Caco-2 (cell line): ENCODE measurements around the gene HOXC12. TPM values are rescaled to one million over a fixed set of nuclear protein-coding genes. Genes with fewer than 3 reads are reported as not detected.

Experiments used
- BruUV-seq: library from RNA; stranded (reverse); fragments of 400-500 nt; replicated peaks from 2 replicates; lab custom pipeline; 2021; lab: Mats Ljungman, UMichigan
- CTCF ChIA-PET: fragments of 300-600 bp; sonication (Branson Sonifier 250); formaldehyde crosslinking; loops from one replicate; lab custom pipeline; 2022; ENCODE audit warnings: antibody characterized with exemption; lab: Charles Lee
- POLR2A ChIA-PET: fragments of 300-600 bp; sonication (Branson Sonifier 250); formaldehyde crosslinking; loops from one replicate; lab custom pipeline; 2022; ENCODE audit warnings: antibody characterized with exemption; lab: Charles Lee
- DNase-seq, 2 experiments: peaks; one replicate each; pipeline versions ENCODE4 v3.0.0 to v3.0.0-alpha.2; 2020 to 2022
- H3K27me3 ChIP-seq: replicated peaks from 2 replicates; pipeline ENCODE4 v1.6.0; 2011; ENCODE audit warnings: low read length; ENCODE audit not compliant: control insufficient read depth, insufficient read depth
- H3K36me3 ChIP-seq: 2 replicates; pipeline ENCODE4 v1.5.1; 2011; ENCODE audit warnings: low read length; ENCODE audit not compliant: control insufficient read depth, insufficient read depth
- H3K4me1 ChIP-seq: fragments of 250-450 bp; sonication (Bioruptor Pico); 2 replicates; pipeline ENCODE4 v1.5.1; 2020; ENCODE audit warnings: mild to moderate bottlenecking
- H3K4me3 ChIP-seq: 2 replicates; pipeline ENCODE4 v1.5.1; 2011; ENCODE audit warnings: low read depth, mild to moderate bottlenecking, control low read depth, low read length
- H3K9me3 ChIP-seq: fragments of 250-450 bp; sonication (Bioruptor Pico); 2 replicates; pipeline ENCODE4 v1.5.1; 2020; ENCODE audit warnings: mild to moderate bottlenecking, moderate library complexity
- H3K27ac Mint-ChIP-seq: one replicate; pipeline ENCODE4 v1.8.0; 2022; ENCODE audit warnings: mixed read lengths; ENCODE audit not compliant: unreplicated experiment
- H3K27me3 Mint-ChIP-seq: one replicate; pipeline ENCODE4 v1.8.0; 2022; ENCODE audit warnings: mixed read lengths; ENCODE audit not compliant: insufficient read depth, unreplicated experiment
- H3K36me3 Mint-ChIP-seq: one replicate; pipeline ENCODE4 v1.8.0; 2022; ENCODE audit warnings: mild to moderate bottlenecking, mixed read lengths; ENCODE audit not compliant: insufficient read depth, unreplicated experiment
- H3K4me1 Mint-ChIP-seq: one replicate; pipeline ENCODE4 v1.8.0; 2022; ENCODE audit warnings: low read depth, mixed read lengths; ENCODE audit not compliant: unreplicated experiment
- H3K4me3 Mint-ChIP-seq: one replicate; pipeline ENCODE4 v1.8.0; 2022; ENCODE audit warnings: mild to moderate bottlenecking, moderate library complexity, mixed read lengths; ENCODE audit not compliant: unreplicated experiment
- H3K9me3 Mint-ChIP-seq: one replicate; pipeline ENCODE4 v1.8.0; 2022; ENCODE audit warnings: mixed read lengths; ENCODE audit not compliant: unreplicated experiment
- CTCF ChIP-seq, 2 experiments: fragments of 200-600 bp in 1 of 2; IDR thresholded peaks; 1 replicate in 1 of 2; 2 replicates in 1 of 2; pipeline versions ENCODE4 v1.5.1 to v1.8.0; 2011 to 2022; ENCODE audit warnings: antibody characterized with exemption in 1 of 2, control low read depth in 1 of 2, inconsistent platforms in 1 of 2, low read depth in 1 of 2, low read length in 1 of 2, mild to moderate bottlenecking in 1 of 2, moderate library complexity in 1 of 2; ENCODE audit not compliant: insufficient read depth in 1 of 2, severe bottlenecking in 1 of 2, unreplicated experiment in 1 of 2
- intact Hi-C: fragments of 100-400 bp; cut with micrococcal nuclease; formaldehyde crosslinking; loops from one replicate; pipeline ENCODE4 v1.10.0; 2022; ENCODE audit not compliant: unreplicated experiment
- total RNA-seq: library from RNA; stranded (reverse); gene quantifications from 2 replicates; pipeline ENCODE4 v1.2.3, GENCODE V29; 2022

HOXC12 gene
- total RNA-seq, 1 experiment from 2014 or later, result 10.3 TPM

GRCh38 chr12:53986686-53987483, 32.2 kb downstream of the HOXC12 start:
- no peak overlapping the region for H3K4me3 Mint-ChIP-seq

DNA sequence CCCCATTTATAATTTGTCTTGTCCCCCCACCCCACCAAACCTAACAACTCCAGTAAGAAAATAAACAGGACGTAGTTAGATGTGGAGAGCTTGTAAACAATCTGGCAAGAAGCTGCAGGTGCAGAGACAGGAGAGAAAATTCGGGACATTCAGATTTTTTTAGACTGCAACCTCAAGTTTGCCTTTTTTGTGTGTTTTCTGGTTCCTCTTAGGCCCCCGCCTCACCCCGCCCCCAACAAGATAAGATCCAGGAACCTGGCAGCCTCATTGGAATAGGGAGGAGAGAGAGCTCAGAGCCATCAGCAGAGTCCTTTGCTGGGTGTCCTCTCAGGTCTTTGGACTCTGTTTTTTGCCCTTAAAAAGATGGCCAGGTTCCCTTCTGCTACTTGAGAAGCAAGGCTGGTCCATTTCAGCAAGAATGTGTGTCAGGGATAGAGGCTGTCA, 33.1 kb downstream of the HOXC12 start:
- intact Hi-C loops, result loop anchor here (2.0 kb wide), 1 partner anchor 221 kb away; no protein-coding TSS in a partner anchor
- Mint-ChIP-seq H3K27me3 (no peaks in the 10 kb centered on the region), H3K36me3 (peaks cover 9% of the 10 kb centered on the region), H3K4me1 (peaks cover 28% of the 10 kb centered on the region), H3K27ac (no peak overlapping the region), H3K4me3 (no peak overlapping the region), H3K9me3 (no peaks in the 10 kb centered on the region)
- H3K27me3 ChIP-seq, result no peaks in the 10 kb centered on the region
- H3K36me3 ChIP-seq, result no peaks in the 10 kb centered on the region
- DNase-seq, result no peak
- BruUV-seq, result no TSS peak
- H3K9me3 ChIP-seq, result no peaks in the 10 kb centered on the region
- CTCF ChIA-PET, result interaction anchor here (0.5 to 1.9 kb wide), 15 partner anchors 9 to 1694 kb away, joined by 3 to 8 read pairs (median 4); partner anchors contain the start of gene HOXC8
- peaks cover 42% of the 10 kb centered on the region for H3K4me1 ChIP-seq
- no peak for TF ChIP-seq CTCF (IDR thresholded peaks at IDR 0.05; ENCODE audit: insufficient read depth in 1 of 2, low read depth in 1 of 2, low read length in 1 of 2, severe bottlenecking in 1 of 2, unreplicated experiment in 1 of 2)
- no peak overlapping the region for H3K4me3 ChIP-seq
- POLR2A ChIA-PET, result interaction anchor here (0.6 kb wide), 1 partner anchor 186 kb away, joined by 8 read pairs; no protein-coding TSS in a partner anchor

More at GRCh38 chr12:53986686-53987483, 32.2 kb downstream of the HOXC12 start:
- H3K27me3 ChIP-seq, result no peaks in the 10 kb centered on the region
- peaks cover 28% of the 10 kb centered on the region for H3K4me1 Mint-ChIP-seq
- no peak overlapping the region for H3K27ac Mint-ChIP-seq
- H3K27me3 Mint-ChIP-seq, result no peaks in the 10 kb centered on the region
- CTCF ChIA-PET, result interaction anchor here (1.2 to 2.4 kb wide), 4 partner anchors 10 to 221 kb away, joined by 4 to 15 read pairs (median 8); partner anchors contain the start of gene HOXC13
- intact Hi-C loops, result no loop called here
- no peak for DNase-seq
- peaks cover 9% of the 10 kb centered on the region for H3K36me3 Mint-ChIP-seq
- H3K36me3 ChIP-seq, result no peaks in the 10 kb centered on the region; the same call in 1 of the 2 replicates
- H3K9me3 Mint-ChIP-seq, result no peaks in the 10 kb centered on the region
- POLR2A ChIA-PET, result no interaction called here
- no peaks in the 10 kb centered on the region for H3K9me3 ChIP-seq
- H3K4me3 ChIP-seq, result no peak overlapping the region
- H3K4me1 ChIP-seq, result peaks cover 42% of the 10 kb centered on the region
- no peak for TF ChIP-seq CTCF (IDR thresholded peaks at IDR 0.05; ENCODE audit: insufficient read depth in 1 of 2, low read depth in 1 of 2, low read length in 1 of 2, severe bottlenecking in 1 of 2, unreplicated experiment in 1 of 2)
- no TSS peak for BruUV-seq

DNA sequence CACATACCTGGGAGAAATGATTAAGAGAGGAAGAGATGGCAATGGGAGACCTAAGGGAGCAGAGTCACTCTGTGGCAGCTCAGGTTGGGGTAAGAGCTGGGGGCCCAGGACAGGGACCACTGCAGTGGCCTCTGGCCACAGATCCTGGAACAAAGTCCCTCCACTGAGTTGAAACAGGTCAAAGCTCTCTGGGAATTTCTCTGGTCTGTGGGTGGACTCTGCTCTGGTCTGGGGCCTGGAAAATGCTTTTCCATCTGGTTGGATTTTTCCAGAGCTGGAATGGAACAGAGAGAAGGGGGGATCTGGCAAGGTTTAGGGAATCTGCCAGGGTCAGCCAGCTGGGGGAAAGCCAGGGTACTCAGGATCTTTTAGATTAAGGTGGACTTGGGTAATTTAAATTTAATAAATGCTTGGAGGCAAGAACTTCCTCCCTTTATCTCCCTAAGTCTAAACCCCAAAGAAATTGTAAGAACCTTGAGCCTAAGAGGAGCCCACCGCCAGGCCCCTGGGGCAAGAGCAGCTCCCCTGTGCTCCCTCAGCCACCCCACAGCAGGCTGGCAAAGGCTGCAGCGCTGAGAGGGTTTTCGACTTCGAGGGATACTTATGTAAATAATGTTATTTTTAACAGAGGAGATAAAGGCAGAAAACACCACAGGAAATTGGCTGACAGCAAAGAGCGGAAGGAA, 34.0 kb downstream of the HOXC12 start:
- H3K4me3 ChIP-seq, result no peak overlapping the region
- CTCF ChIA-PET, result interaction anchor here (0.5 to 1.9 kb wide), 13 partner anchors 12 to 242 kb away, joined by 3 to 8 read pairs (median 4); partner anchors contain the start of gene HOXC8

More for the DNA sequence above, 34.0 kb downstream of the HOXC12 start:
- no peaks in the 10 kb centered on the region for H3K9me3 ChIP-seq
- Mint-ChIP-seq H3K27me3 (no peaks in the 10 kb centered on the region), H3K36me3 (peaks cover 13% of the 10 kb centered on the region), H3K9me3 (no peaks in the 10 kb centered on the region), H3K4me1 (peaks cover 28% of the 10 kb centered on the region), H3K4me3 (peak overlapping the region; percentile 68), H3K27ac (no peak overlapping the region)
- no peak for TF ChIP-seq CTCF (IDR thresholded peaks at IDR 0.05; ENCODE audit: insufficient read depth in 1 of 2, low read depth in 1 of 2, low read length in 1 of 2, severe bottlenecking in 1 of 2, unreplicated experiment in 1 of 2)
- no peaks in the 10 kb centered on the region for H3K27me3 ChIP-seq
- POLR2A ChIA-PET, result interaction anchor here (0.6 kb wide), 1 partner anchor 18 kb away, joined by 7 read pairs; no protein-coding TSS in a partner anchor
- no TSS peak for BruUV-seq
- peaks cover 37% of the 10 kb centered on the region for H3K4me1 ChIP-seq
- intact Hi-C loops, result loop anchor here (2.0 kb wide), 1 partner anchor 222 kb away; no protein-coding TSS in a partner anchor
- no peak for DNase-seq
- H3K36me3 ChIP-seq, result no peaks in the 10 kb centered on the region
